WTC11 (cell line): ENCODE data around the gene NEURL1B. TPM values are rescaled to one million over a fixed set of nuclear protein-coding genes. Genes with fewer than 3 reads are reported as not detected.

ENCODE experiments used
- ATAC-seq: fragments of 200-7000 bp; cut with Tn5 transposase; 2 replicates; pipeline ENCODE4 v1.10.0; 2021; ENCODE audit warnings: mild to moderate bottlenecking, moderate library complexity
- CTCF ChIA-PET: fragments of 300-600 bp; sonication (Branson Sonifier 250); formaldehyde crosslinking; loops from one replicate; lab custom pipeline; 2021; ENCODE audit warnings: antibody characterized with exemption; lab: Charles Lee
- POLR2A ChIA-PET: fragments of 350-600 bp; sonication (Branson Sonifier 250); formaldehyde crosslinking; loops from one replicate; lab custom pipeline; 2021; ENCODE audit warnings: antibody characterized with exemption; lab: Charles Lee
- DNase-seq: peaks from one replicate; pipeline ENCODE4 v3.0.0; 2021; ENCODE audit warnings: low spot score
- H3K27ac Mint-ChIP-seq: 2 replicates; pipeline ENCODE4 v1.8.0; 2021; ENCODE audit warnings: mixed read lengths
- H3K27me3 Mint-ChIP-seq: 2 replicates; pipeline ENCODE4 v1.8.0; 2021; ENCODE audit warnings: low read depth, mild to moderate bottlenecking, moderate library complexity, mixed read lengths
- H3K36me3 Mint-ChIP-seq: 2 replicates; pipeline ENCODE4 v1.8.0; 2021; ENCODE audit warnings: mixed read lengths
- H3K4me1 Mint-ChIP-seq: 2 replicates; pipeline ENCODE4 v1.8.0; 2022; ENCODE audit warnings: mixed read lengths
- H3K4me3 Mint-ChIP-seq: 2 replicates; pipeline ENCODE4 v1.8.0; 2021; ENCODE audit warnings: mild to moderate bottlenecking, moderate library complexity, mixed read lengths
- H3K9me3 Mint-ChIP-seq: 2 replicates; pipeline ENCODE4 v1.8.0; 2021; ENCODE audit warnings: mixed read lengths
- ATF1 ChIP-seq: sonication (generic); formaldehyde crosslinking; IDR thresholded peaks from 2 replicates; pipeline ENCODE4 v1.8.1; 2023; ENCODE audit warnings: mild to moderate bottlenecking, moderate library complexity, missing genetic modification reagents
- CBFB ChIP-seq: sonication (generic); formaldehyde crosslinking; IDR thresholded peaks from 2 replicates; pipeline ENCODE4 v1.8.1; 2022; ENCODE audit warnings: mild to moderate bottlenecking, low read depth, missing genetic modification reagents
- CREB1 ChIP-seq: sonication (generic); formaldehyde crosslinking; IDR thresholded peaks from 2 replicates; pipeline ENCODE4 v1.8.0; 2023; ENCODE audit warnings: mild to moderate bottlenecking, missing genetic modification reagents
- ELF4 ChIP-seq: sonication (generic); formaldehyde crosslinking; IDR thresholded peaks from 2 replicates; pipeline ENCODE4 v1.8.1; 2022; ENCODE audit warnings: low read depth, mild to moderate bottlenecking, moderate library complexity, missing genetic modification reagents
- FOXP1 ChIP-seq: sonication (generic); formaldehyde crosslinking; IDR thresholded peaks from 2 replicates; pipeline ENCODE4 v1.8.0; 2022; ENCODE audit warnings: missing genetic modification reagents, mild to moderate bottlenecking, moderate library complexity, borderline replicate concordance
- NR3C1 ChIP-seq: sonication (generic); formaldehyde crosslinking; conservative IDR thresholded peaks from 2 replicates; pipeline ENCODE4 v1.8.1; 2023; ENCODE audit warnings: low read depth, mild to moderate bottlenecking, missing genetic modification reagents
- RELA ChIP-seq: sonication (generic); formaldehyde crosslinking; IDR thresholded peaks from 2 replicates; pipeline ENCODE4 v1.8.1; 2022; ENCODE audit warnings: missing genetic modification reagents, mild to moderate bottlenecking, borderline replicate concordance
- SP1 ChIP-seq: sonication (generic); formaldehyde crosslinking; conservative IDR thresholded peaks from 2 replicates; pipeline ENCODE4 v1.8.1; 2022; ENCODE audit warnings: missing genetic modification reagents
- TEAD1 ChIP-seq: sonication (generic); formaldehyde crosslinking; IDR thresholded peaks from 2 replicates; pipeline ENCODE4 v1.8.0; 2022; ENCODE audit warnings: mild to moderate bottlenecking, missing genetic modification reagents
- ZNF138 ChIP-seq: sonication (generic); formaldehyde crosslinking; conservative IDR thresholded peaks from 2 replicates; pipeline ENCODE4 v1.8.1; 2022; ENCODE audit warnings: mild to moderate bottlenecking, moderate library complexity, missing genetic modification reagents
- ZNF219 ChIP-seq: sonication (generic); formaldehyde crosslinking; IDR thresholded peaks from 2 replicates; pipeline ENCODE4 v1.8.0; 2023; ENCODE audit warnings: missing genetic modification reagents, mild to moderate bottlenecking, borderline replicate concordance
- total RNA-seq: library from RNA; stranded (reverse); gene quantifications from 3 replicates; pipeline ENCODE4 v1.2.3, GENCODE V29; 2021
- TF ChIP-seq, protein P1 (sequence below): sonication (generic); formaldehyde crosslinking; IDR thresholded peaks from 2 replicates; pipeline ENCODE4 v1.8.0; 2023; ENCODE audit warnings: mild to moderate bottlenecking, missing genetic modification reagents
- TF ChIP-seq, protein P2 (sequence below): sonication (generic); formaldehyde crosslinking; IDR thresholded peaks from 2 replicates; pipeline ENCODE4 v1.8.1; 2023; ENCODE audit warnings: mild to moderate bottlenecking, moderate library complexity, missing genetic modification reagents
- TF ChIP-seq, protein P3 (sequence below): fragments of 250-450 bp; sonication (Bioruptor Pico); IDR thresholded peaks from 2 replicates; pipeline ENCODE4 v1.8.0; 2021; ENCODE audit warnings: mild to moderate bottlenecking
- TF ChIP-seq, protein P4 (sequence below): sonication (generic); formaldehyde crosslinking; IDR thresholded peaks from 2 replicates; pipeline ENCODE4 v1.8.0; 2022; ENCODE audit warnings: mild to moderate bottlenecking, missing genetic modification reagents
- TF ChIP-seq, protein P5 (sequence below): sonication (generic); formaldehyde crosslinking; IDR thresholded peaks from 2 replicates; pipeline ENCODE4 v1.8.1; 2022; ENCODE audit warnings: mild to moderate bottlenecking, moderate library complexity, missing genetic modification reagents
- TF ChIP-seq, protein P6 (sequence below): sonication (generic); formaldehyde crosslinking; IDR thresholded peaks from 2 replicates; pipeline ENCODE4 v1.8.1; 2023; ENCODE audit warnings: mild to moderate bottlenecking, missing genetic modification reagents, moderate library complexity
- TF ChIP-seq, protein P7 (sequence below): sonication (generic); formaldehyde crosslinking; IDR thresholded peaks from 2 replicates; pipeline ENCODE4 v1.8.0; 2022; ENCODE audit warnings: mild to moderate bottlenecking, missing genetic modification reagents
- TF ChIP-seq, protein P8 (sequence below): sonication (generic); formaldehyde crosslinking; IDR thresholded peaks from 2 replicates; pipeline ENCODE4 v1.8.0; 2022; ENCODE audit warnings: missing genetic modification reagents

Gene NEURL1B
- total RNA-seq, 1 experiment from 2014 or later = 9.8 TPM

DNA sequence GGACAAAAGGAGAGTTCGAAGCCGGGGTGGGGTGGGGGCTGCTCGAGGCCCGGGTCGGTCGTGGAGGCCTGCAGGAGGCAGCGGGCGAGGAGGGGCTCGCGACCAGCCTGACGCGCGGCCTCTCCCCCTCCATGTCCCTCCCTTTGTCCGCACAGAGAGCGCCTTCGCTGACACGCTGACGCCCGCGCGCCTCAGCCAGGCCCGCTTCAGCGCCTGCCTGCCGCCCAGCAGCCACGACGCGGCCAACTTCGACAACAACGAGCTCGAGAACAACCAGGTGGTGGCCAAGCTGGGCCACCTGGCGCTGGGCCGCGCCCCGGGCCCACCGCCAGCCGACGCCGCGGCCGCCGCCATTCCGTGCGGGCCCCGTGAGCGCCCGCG lies 42.2 kb downstream of the NEURL1B start (continued):
- TF ChIP-seq, protein P1, sequence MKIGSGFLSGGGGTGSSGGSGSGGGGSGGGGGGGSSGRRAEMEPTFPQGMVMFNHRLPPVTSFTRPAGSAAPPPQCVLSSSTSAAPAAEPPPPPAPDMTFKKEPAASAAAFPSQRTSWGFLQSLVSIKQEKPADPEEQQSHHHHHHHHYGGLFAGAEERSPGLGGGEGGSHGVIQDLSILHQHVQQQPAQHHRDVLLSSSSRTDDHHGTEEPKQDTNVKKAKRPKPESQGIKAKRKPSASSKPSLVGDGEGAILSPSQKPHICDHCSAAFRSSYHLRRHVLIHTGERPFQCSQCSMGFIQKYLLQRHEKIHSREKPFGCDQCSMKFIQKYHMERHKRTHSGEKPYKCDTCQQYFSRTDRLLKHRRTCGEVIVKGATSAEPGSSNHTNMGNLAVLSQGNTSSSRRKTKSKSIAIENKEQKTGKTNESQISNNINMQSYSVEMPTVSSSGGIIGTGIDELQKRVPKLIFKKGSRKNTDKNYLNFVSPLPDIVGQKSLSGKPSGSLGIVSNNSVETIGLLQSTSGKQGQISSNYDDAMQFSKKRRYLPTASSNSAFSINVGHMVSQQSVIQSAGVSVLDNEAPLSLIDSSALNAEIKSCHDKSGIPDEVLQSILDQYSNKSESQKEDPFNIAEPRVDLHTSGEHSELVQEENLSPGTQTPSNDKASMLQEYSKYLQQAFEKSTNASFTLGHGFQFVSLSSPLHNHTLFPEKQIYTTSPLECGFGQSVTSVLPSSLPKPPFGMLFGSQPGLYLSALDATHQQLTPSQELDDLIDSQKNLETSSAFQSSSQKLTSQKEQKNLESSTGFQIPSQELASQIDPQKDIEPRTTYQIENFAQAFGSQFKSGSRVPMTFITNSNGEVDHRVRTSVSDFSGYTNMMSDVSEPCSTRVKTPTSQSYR (CRISPR knock-in tag) = 0 out of 2 replicates have a peak, but pooled peaks have one; percentile 68
- TF ChIP-seq, all 79 proteins: peak for 24

DNA sequence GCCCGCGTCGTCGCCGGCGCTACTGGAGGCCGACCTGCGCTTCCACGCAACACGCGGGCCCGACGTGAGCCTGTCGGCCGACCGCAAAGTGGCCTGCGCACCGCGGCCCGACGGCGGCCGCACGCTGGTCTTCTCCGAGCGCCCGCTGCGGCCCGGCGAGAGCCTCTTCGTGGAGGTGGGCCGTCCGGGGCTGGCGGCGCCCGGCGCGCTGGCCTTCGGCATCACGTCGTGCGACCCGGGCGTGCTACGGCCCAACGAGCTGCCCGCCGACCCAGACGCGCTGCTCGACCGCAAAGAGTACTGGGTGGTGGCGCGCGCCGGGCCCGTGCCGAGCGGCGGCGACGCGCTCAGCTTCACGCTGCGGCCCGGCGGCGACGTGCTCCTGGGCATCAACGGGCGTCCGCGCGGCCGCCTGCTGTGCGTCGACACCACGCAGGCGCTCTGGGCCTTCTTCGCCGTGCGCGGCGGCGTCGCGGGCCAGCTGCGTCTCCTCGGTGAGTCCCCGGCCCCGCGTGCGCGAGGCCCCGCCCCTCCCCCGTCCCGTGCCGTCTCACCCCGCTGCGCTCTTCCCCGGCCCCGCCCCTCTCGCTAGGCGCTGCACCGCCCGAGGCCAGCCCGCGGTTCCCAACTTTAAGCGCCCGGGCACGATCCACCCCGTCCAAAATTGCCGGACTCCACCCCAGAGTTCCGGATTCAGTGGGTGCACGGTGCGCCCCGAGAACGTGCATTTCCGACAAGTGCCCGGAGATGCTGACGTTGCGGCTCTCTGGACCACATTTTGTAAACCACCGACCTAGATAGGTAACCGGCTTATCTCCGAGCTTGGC lies 42.8 kb downstream of the NEURL1B start:
- no peak overlapping the region for H3K27ac Mint-ChIP-seq
- peaks cover 14% of the 10 kb centered on the region for H3K4me1 Mint-ChIP-seq
- H3K4me3 Mint-ChIP-seq = peak overlapping the region; percentile 62
- POLR2A ChIA-PET = interaction anchor here (0.6 kb wide), 1 partner anchor 17 kb away, joined by 3 read pairs; no protein-coding TSS in a partner anchor
- peaks cover 30% of the 10 kb centered on the region for H3K27me3 Mint-ChIP-seq
- CTCF ChIA-PET = interaction anchor here (0.9 to 4.6 kb wide), 12 partner anchors 16 to 233 kb away, joined by 3 to 21 read pairs (median 4); no protein-coding TSS in a partner anchor
- ATAC-seq (peak; percentile 68), DNase-seq (peak; percentile 62)
- H3K9me3 Mint-ChIP-seq = no peaks in the 10 kb centered on the region
- 0 out of 2 replicates have a peak, but pooled peaks cover 2% of the 10 kb centered on the region for H3K36me3 Mint-ChIP-seq
- TF ChIP-seq RELA (CRISPR knock-in tag) (peak; percentile 84; the same call in 1 of the 2 replicates), FOXP1 (CRISPR knock-in tag) (peak; percentile 94; the same call in 1 of the 2 replicates), NR3C1 (0 out of 2 replicates have a peak, but pooled peaks have one; percentile 14), TEAD1 (peak; percentile 82), ZNF138 (no peak), ELF4 (CRISPR knock-in tag) (0 out of 2 replicates have a peak, but pooled peaks have one; percentile 67), SP1 (CRISPR knock-in tag) (peak; percentile 77), ATF1 (no peak), CBFB (CRISPR knock-in tag) (0 out of 2 replicates have a peak, but pooled peaks have one; percentile 73), CREB1 (peak; percentile 10; the same call in 1 of the 2 replicates), ZNF219 (CRISPR knock-in tag) (0 out of 2 replicates have a peak, but pooled peaks have one; percentile 75)
- TF ChIP-seq, protein P2, sequence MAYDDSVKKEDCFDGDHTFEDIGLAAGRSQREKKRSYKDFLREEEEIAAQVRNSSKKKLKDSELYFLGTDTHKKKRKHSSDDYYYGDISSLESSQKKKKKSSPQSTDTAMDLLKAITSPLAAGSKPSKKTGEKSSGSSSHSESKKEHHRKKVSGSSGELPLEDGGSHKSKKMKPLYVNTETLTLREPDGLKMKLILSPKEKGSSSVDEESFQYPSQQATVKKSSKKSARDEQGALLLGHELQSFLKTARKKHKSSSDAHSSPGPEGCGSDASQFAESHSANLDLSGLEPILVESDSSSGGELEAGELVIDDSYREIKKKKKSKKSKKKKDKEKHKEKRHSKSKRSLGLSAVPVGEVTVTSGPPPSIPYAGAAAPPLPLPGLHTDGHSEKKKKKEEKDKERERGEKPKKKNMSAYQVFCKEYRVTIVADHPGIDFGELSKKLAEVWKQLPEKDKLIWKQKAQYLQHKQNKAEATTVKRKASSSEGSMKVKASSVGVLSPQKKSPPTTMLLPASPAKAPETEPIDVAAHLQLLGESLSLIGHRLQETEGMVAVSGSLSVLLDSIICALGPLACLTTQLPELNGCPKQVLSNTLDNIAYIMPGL (CRISPR knock-in tag) = no peak; the same call in 1 of the 2 replicates
- TF ChIP-seq, protein P3, sequence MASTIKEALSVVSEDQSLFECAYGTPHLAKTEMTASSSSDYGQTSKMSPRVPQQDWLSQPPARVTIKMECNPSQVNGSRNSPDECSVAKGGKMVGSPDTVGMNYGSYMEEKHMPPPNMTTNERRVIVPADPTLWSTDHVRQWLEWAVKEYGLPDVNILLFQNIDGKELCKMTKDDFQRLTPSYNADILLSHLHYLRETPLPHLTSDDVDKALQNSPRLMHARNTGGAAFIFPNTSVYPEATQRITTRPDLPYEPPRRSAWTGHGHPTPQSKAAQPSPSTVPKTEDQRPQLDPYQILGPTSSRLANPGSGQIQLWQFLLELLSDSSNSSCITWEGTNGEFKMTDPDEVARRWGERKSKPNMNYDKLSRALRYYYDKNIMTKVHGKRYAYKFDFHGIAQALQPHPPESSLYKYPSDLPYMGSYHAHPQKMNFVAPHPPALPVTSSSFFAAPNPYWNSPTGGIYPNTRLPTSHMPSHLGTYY (CRISPR knock-in tag) = no peak
- TF ChIP-seq, protein P4, sequence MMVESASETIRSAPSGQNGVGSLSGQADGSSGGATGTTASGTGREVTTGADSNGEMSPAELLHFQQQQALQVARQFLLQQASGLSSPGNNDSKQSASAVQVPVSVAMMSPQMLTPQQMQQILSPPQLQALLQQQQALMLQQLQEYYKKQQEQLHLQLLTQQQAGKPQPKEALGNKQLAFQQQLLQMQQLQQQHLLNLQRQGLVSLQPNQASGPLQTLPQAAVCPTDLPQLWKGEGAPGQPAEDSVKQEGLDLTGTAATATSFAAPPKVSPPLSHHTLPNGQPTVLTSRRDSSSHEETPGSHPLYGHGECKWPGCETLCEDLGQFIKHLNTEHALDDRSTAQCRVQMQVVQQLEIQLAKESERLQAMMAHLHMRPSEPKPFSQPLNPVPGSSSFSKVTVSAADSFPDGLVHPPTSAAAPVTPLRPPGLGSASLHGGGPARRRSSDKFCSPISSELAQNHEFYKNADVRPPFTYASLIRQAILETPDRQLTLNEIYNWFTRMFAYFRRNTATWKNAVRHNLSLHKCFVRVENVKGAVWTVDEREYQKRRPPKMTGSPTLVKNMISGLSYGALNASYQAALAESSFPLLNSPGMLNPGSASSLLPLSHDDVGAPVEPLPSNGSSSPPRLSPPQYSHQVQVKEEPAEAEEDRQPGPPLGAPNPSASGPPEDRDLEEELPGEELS (CRISPR knock-in tag) = peak; percentile 79
- TF ChIP-seq, protein P5, sequence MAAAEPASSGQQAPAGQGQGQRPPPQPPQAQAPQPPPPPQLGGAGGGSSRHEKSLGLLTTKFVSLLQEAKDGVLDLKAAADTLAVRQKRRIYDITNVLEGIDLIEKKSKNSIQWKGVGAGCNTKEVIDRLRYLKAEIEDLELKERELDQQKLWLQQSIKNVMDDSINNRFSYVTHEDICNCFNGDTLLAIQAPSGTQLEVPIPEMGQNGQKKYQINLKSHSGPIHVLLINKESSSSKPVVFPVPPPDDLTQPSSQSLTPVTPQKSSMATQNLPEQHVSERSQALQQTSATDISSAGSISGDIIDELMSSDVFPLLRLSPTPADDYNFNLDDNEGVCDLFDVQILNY (CRISPR knock-in tag) = peak; percentile 40; the same call in 1 of the 2 replicates
- TF ChIP-seq, protein P6, sequence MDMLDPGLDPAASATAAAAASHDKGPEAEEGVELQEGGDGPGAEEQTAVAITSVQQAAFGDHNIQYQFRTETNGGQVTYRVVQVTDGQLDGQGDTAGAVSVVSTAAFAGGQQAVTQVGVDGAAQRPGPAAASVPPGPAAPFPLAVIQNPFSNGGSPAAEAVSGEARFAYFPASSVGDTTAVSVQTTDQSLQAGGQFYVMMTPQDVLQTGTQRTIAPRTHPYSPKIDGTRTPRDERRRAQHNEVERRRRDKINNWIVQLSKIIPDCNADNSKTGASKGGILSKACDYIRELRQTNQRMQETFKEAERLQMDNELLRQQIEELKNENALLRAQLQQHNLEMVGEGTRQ (CRISPR knock-in tag) = peak; percentile 6; the same call in 1 of the 2 replicates
- TF ChIP-seq, protein P7, sequence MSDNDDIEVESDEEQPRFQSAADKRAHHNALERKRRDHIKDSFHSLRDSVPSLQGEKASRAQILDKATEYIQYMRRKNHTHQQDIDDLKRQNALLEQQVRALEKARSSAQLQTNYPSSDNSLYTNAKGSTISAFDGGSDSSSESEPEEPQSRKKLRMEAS (CRISPR knock-in tag) = peak; percentile 33; the same call in 1 of the 2 replicates
- TF ChIP-seq, protein P8, sequence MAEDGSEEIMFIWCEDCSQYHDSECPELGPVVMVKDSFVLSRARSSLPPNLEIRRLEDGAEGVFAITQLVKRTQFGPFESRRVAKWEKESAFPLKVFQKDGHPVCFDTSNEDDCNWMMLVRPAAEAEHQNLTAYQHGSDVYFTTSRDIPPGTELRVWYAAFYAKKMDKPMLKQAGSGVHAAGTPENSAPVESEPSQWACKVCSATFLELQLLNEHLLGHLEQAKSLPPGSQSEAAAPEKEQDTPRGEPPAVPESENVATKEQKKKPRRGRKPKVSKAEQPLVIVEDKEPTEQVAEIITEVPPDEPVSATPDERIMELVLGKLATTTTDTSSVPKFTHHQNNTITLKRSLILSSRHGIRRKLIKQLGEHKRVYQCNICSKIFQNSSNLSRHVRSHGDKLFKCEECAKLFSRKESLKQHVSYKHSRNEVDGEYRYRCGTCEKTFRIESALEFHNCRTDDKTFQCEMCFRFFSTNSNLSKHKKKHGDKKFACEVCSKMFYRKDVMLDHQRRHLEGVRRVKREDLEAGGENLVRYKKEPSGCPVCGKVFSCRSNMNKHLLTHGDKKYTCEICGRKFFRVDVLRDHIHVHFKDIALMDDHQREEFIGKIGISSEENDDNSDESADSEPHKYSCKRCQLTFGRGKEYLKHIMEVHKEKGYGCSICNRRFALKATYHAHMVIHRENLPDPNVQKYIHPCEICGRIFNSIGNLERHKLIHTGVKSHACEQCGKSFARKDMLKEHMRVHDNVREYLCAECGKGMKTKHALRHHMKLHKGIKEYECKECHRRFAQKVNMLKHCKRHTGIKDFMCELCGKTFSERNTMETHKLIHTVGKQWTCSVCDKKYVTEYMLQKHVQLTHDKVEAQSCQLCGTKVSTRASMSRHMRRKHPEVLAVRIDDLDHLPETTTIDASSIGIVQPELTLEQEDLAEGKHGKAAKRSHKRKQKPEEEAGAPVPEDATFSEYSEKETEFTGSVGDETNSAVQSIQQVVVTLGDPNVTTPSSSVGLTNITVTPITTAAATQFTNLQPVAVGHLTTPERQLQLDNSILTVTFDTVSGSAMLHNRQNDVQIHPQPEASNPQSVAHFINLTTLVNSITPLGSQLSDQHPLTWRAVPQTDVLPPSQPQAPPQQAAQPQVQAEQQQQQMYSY (CRISPR knock-in tag) = peak; percentile 63
